Activated CD4-positive, alpha-beta memory T cell treated with anti-CD3 and anti-CD28 coated beads for 36 hours (primary cell): Measurements from ENCODE around the gene PAF1. TPM values are rescaled to one million over a fixed set of nuclear protein-coding genes. Genes with fewer than 3 reads are reported as not detected.

Source experiments
- CTCF ChIA-PET: fragments of 350-600 bp; sonication (Branson Sonifier 250); formaldehyde crosslinking; loops from one replicate; lab custom pipeline; 2021; ENCODE audit warnings: antibody characterized with exemption, inconsistent platforms; lab: Charles Lee
- POLR2A ChIA-PET: fragments of 350-600 bp; sonication (Branson Sonifier 250); formaldehyde crosslinking; loops from one replicate; lab custom pipeline; 2021; ENCODE audit warnings: antibody characterized with exemption; lab: Charles Lee
- DNase-seq: peaks from one replicate; pipeline ENCODE4 v3.0.0-alpha.2; 2020
- H3K27ac Mint-ChIP-seq: one replicate; pipeline ENCODE4 v1.8.0; 2021; ENCODE audit warnings: mixed read lengths
- H3K27me3 Mint-ChIP-seq: one replicate; pipeline ENCODE4 v1.8.0; 2021; ENCODE audit warnings: mixed read lengths
- H3K36me3 Mint-ChIP-seq: one replicate; pipeline ENCODE4 v1.8.0; 2021; ENCODE audit warnings: mixed read lengths
- H3K4me1 Mint-ChIP-seq: one replicate; pipeline ENCODE4 v1.8.0; 2021; ENCODE audit warnings: low read depth, mixed read lengths
- H3K4me3 Mint-ChIP-seq: one replicate; pipeline ENCODE4 v1.8.0; 2021; ENCODE audit warnings: mild to moderate bottlenecking, mixed read lengths
- H3K9me3 Mint-ChIP-seq: one replicate; pipeline ENCODE4 v1.8.0; 2021; ENCODE audit warnings: mixed read lengths
- intact Hi-C: fragments of 100-400 bp; cut with micrococcal nuclease; formaldehyde crosslinking; loops from one replicate; pipeline ENCODE4 v1.15.1; 2023
- total RNA-seq, 2 experiments: library from RNA; stranded (reverse); gene quantifications; one replicate each; pipeline ENCODE4 v1.2.3, GENCODE V29; 2021

Gene PAF1
- total RNA-seq, 2 experiments from 2014 or later, result 41.6 to 43.8 TPM

GRCh38 chr19:39428283-39429112 lies 37.6 kb upstream of the PAF1 start:
- intact Hi-C loops, result no loop called here

GRCh38 chr19:39427707-39428106 lies 36.8 kb upstream of the PAF1 start:
- Mint-ChIP-seq H3K27ac (no peak overlapping the region), H3K4me1 (peaks cover 19% of the 10 kb centered on the region), H3K9me3 (no peaks in the 10 kb centered on the region), H3K4me3 (no peak overlapping the region), H3K27me3 (no peaks in the 10 kb centered on the region), H3K36me3 (peaks cover 19% of the 10 kb centered on the region)
- intact Hi-C loops, result no loop called here
- no peak for DNase-seq
- POLR2A ChIA-PET, result interaction anchor here (1.5 to 1.9 kb wide), 2 partner anchors 8 to 30 kb away, joined by 4 to 13 read pairs; partner anchors contain the start of gene RPS16
- CTCF ChIA-PET, result interaction anchor here (0.9 to 1.9 kb wide), 3 partner anchors 13 to 105 kb away, joined by 5 to 7 read pairs (median 7); partner anchors contain the start of genes EID2B and PLEKHG2

More at GRCh38 chr19:39428283-39429112, 37.6 kb upstream of the PAF1 start:
- Mint-ChIP-seq H3K4me3 (no peak overlapping the region), H3K4me1 (peaks cover 27% of the 10 kb centered on the region), H3K27me3 (no peaks in the 10 kb centered on the region), H3K36me3 (peaks cover 24% of the 10 kb centered on the region), H3K9me3 (no peaks in the 10 kb centered on the region), H3K27ac (no peak overlapping the region)
- no peak for DNase-seq
- CTCF ChIA-PET, result interaction anchor here (0.9 kb wide), 1 partner anchor 104 kb away, joined by 5 read pairs; the partner anchor contains the start of gene EID2B
- POLR2A ChIA-PET, result interaction anchor here (0.9 to 1.5 kb wide), 2 partner anchors 9 to 31 kb away, joined by 3 to 4 read pairs; no protein-coding TSS in a partner anchor

GRCh38 chr19:39426170-39426569 lies 35.3 kb upstream of the PAF1 start:
- Mint-ChIP-seq H3K27ac (no peak overlapping the region), H3K9me3 (no peaks in the 10 kb centered on the region), H3K36me3 (peaks cover 14% of the 10 kb centered on the region), H3K27me3 (no peaks in the 10 kb centered on the region), H3K4me1 (peaks cover 10% of the 10 kb centered on the region), H3K4me3 (no peak overlapping the region)
- ChIA-PET POLR2A (interaction anchor here (0.6 to 1.9 kb wide), 2 partner anchors 9 to 104 kb away, joined by 4 to 13 read pairs; partner anchors contain the start of gene RPS16), CTCF (interaction anchor here (1.9 kb wide), 1 partner anchor 14 kb away, joined by 7 read pairs; no protein-coding TSS in a partner anchor)
- DNase-seq, result no peak
- intact Hi-C loops, result no loop called here

GRCh38 chr19:39425744-39426143 lies 34.8 kb upstream of the PAF1 start:
- H3K36me3 Mint-ChIP-seq, result peaks cover 14% of the 10 kb centered on the region
- H3K27ac Mint-ChIP-seq, result no peak overlapping the region
- no peak for DNase-seq
- no peak overlapping the region for H3K4me3 Mint-ChIP-seq
- no peaks in the 10 kb centered on the region for H3K27me3 Mint-ChIP-seq
- no peaks in the 10 kb centered on the region for H3K9me3 Mint-ChIP-seq
- peaks cover 6% of the 10 kb centered on the region for H3K4me1 Mint-ChIP-seq
- ChIA-PET POLR2A (no interaction called here), CTCF (no interaction called here)
- intact Hi-C loops, result no loop called here

- Mint-ChIP-seq H3K4me3 (no peak overlapping the region), H3K9me3 (no peaks in the 10 kb centered on the region), H3K36me3 (peaks cover 15% of the 10 kb centered on the region), H3K27ac (no peak overlapping the region), H3K27me3 (no peaks in the 10 kb centered on the region), H3K4me1 (no peaks in the 10 kb centered on the region)
- intact Hi-C loops, result no loop called here
- ChIA-PET CTCF (no interaction called here), POLR2A (interaction anchor here (1.2 kb wide), 1 partner anchor 23 kb away, joined by 3 read pairs; no protein-coding TSS in a partner anchor)
- DNase-seq, result no peak
These were observed 34.0 kb upstream of the PAF1 start for GRCh38 chr19:39424934-39425333.

GRCh38 chr19:39423258-39424086 lies 32.6 kb upstream of the PAF1 start:
- H3K4me1 Mint-ChIP-seq, result no peaks in the 10 kb centered on the region
- DNase-seq, result no peak
- intact Hi-C loops, result no loop called here
- no peak overlapping the region for H3K27ac Mint-ChIP-seq
- peaks cover 16% of the 10 kb centered on the region for H3K36me3 Mint-ChIP-seq
- no peaks in the 10 kb centered on the region for H3K27me3 Mint-ChIP-seq
- POLR2A ChIA-PET, result interaction anchor here (1.2 kb wide), 1 partner anchor 22 kb away, joined by 3 read pairs; no protein-coding TSS in a partner anchor
- CTCF ChIA-PET, result no interaction called here
- H3K4me3 Mint-ChIP-seq, result no peak overlapping the region
- H3K9me3 Mint-ChIP-seq, result no peaks in the 10 kb centered on the region

- Mint-ChIP-seq H3K4me3 (no peak overlapping the region), H3K36me3 (peaks cover 19% of the 10 kb centered on the region), H3K9me3 (no peaks in the 10 kb centered on the region), H3K4me1 (no peaks in the 10 kb centered on the region), H3K27ac (no peak overlapping the region), H3K27me3 (no peaks in the 10 kb centered on the region)
- no peak for DNase-seq
- POLR2A ChIA-PET, result interaction anchor here (1.4 kb wide), 1 partner anchor 14 kb away, joined by 5 read pairs; the partner anchor contains the start of gene RPS16
- CTCF ChIA-PET, result no interaction called here
- intact Hi-C loops, result no loop called here
These were observed 31.1 kb upstream of the PAF1 start for GRCh38 chr19:39422020-39422419.

- Mint-ChIP-seq H3K4me3 (no peak overlapping the region), H3K27ac (no peak overlapping the region), H3K27me3 (no peaks in the 10 kb centered on the region), H3K9me3 (no peaks in the 10 kb centered on the region), H3K4me1 (no peaks in the 10 kb centered on the region), H3K36me3 (peaks cover 19% of the 10 kb centered on the region)
- ChIA-PET POLR2A (interaction anchor here (1.3 to 1.4 kb wide), 2 partner anchors 15 to 24 kb away, joined by 4 to 5 read pairs; partner anchors contain the start of genes RPS16 and SUPT5H), CTCF (interaction anchor here (1.3 kb wide), 1 partner anchor 20 kb away, joined by 3 read pairs; no protein-coding TSS in a partner anchor)
- no peak for DNase-seq
- intact Hi-C loops, result no loop called here
These were observed 29.9 kb upstream of the PAF1 start for GRCh38 chr19:39420769-39421168.

- Mint-ChIP-seq H3K27ac (no peak overlapping the region), H3K4me1 (peaks cover 13% of the 10 kb centered on the region), H3K27me3 (no peaks in the 10 kb centered on the region), H3K4me3 (no peak overlapping the region), H3K36me3 (peaks cover 19% of the 10 kb centered on the region), H3K9me3 (no peaks in the 10 kb centered on the region)
- DNase-seq, result no peak
- ChIA-PET CTCF (no interaction called here), POLR2A (interaction anchor here (1.3 kb wide), 1 partner anchor 17 kb away, joined by 3 read pairs; the partner anchor contains the start of gene RPS16)
- intact Hi-C loops, result no loop called here
These were observed 28.1 kb upstream of the PAF1 start for GRCh38 chr19:39419003-39419402.

GRCh38 chr19:39417463-39418181 lies 26.7 kb upstream of the PAF1 start:
- peaks cover 19% of the 10 kb centered on the region for H3K36me3 Mint-ChIP-seq
- H3K27ac Mint-ChIP-seq, result peak overlapping the region; percentile 4
- no peak for DNase-seq
- ChIA-PET POLR2A (no interaction called here), CTCF (no interaction called here)
- no peak overlapping the region for H3K4me3 Mint-ChIP-seq
- no peaks in the 10 kb centered on the region for H3K27me3 Mint-ChIP-seq
- intact Hi-C loops, result no loop called here
- no peaks in the 10 kb centered on the region for H3K9me3 Mint-ChIP-seq
- H3K4me1 Mint-ChIP-seq, result peaks cover 17% of the 10 kb centered on the region
